HK-2 (cell line): ENCODE measurements around the gene NFIB.

Experiments used
- DNase-seq: peaks from one replicate; pipeline ENCODE4 v3.0.0-alpha.2; 2018; ENCODE audit not compliant: unreplicated experiment

NFIB gene

GRCh38 chr9:14075218-14075617 lies 238.7 kb downstream of the NFIB start:
- DNase-seq = no peak

GRCh38 chr9:14072850-14073249 lies 241.1 kb downstream of the NFIB start:
- no peak for DNase-seq

DNA sequence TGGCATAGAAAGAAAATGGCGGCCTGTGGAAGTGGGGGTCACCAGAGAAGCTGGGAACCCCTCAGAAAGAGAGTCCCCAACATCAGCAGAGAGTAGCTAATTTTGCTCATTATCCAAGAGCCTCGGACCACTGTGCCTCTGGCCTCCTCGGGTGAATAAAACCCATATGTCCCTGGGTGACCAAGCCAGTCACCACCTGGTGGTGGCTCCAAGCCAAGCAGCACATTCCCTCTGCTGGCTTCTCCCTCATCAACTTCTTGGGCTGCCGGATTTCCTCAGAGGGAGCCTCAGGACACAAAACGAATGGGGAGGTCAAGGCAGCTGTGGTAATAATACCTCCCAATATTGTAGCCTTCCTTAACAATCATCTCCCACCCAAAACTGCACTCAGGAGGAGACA lies 242.5 kb downstream of the NFIB start:
- DNase-seq = no peak

GRCh38 chr9:14068690-14069089 lies 245.3 kb downstream of the NFIB start:
- no peak for DNase-seq

DNA sequence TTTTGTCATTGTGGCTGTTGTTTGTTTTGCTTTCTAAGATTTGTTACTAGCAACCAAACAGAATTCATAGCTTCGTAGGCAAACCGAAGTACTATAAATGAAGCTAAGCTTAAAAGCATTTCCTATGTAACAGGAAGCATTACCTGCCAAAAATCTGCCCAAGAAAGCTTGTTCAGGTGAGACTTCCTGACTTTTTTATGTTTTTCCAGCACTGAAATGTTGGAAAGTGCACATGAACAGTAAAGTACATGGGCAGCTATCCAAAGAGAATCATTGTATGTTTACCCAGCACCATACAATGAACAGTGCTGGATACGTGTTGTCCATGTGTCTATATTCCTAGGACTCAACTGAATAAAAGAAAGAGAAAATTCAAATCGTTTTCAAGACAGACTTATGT lies 247.1 kb downstream of the NFIB start:
- DNase-seq = no peak

- DNase-seq = no peak
Observed at GRCh38 chr9:14066032-14066431, 247.9 kb downstream of the NFIB start.

DNA sequence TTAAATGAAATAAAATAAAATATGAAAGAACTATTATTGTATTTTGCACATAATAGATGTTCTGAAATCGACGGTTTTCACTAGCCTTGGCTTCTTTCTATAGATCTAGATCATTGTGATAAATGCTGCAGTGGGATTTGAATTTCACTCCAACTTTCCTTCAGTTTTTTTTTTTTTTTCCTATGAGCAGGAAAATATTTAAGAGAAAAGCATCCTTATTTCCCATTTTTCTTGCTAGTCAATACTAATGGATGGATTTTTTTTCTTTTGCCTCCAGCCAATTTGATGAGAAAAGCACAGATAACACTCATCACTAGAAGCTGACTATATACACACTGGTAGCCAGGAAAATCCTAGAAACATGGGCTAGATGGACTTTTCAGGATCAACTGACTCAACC lies 249.0 kb downstream of the NFIB start:
- DNase-seq = no peak

GRCh38 chr9:14063756-14064155 lies 250.2 kb downstream of the NFIB start:
- no peak for DNase-seq

GRCh38 chr9:14062586-14063221 lies 251.2 kb downstream of the NFIB start:
- DNase-seq = no peak

- no peak for DNase-seq
Observed at GRCh38 chr9:14061936-14062585, 251.9 kb downstream of the NFIB start.

GRCh38 chr9:14058325-14058688 lies 255.6 kb downstream of the NFIB start:
- no peak for DNase-seq

- DNase-seq = no peak
Observed at GRCh38 chr9:14057368-14058324, 256.3 kb downstream of the NFIB start.

GRCh38 chr9:14056316-14056861 lies 257.6 kb downstream of the NFIB start:
- DNase-seq = no peak

DNA sequence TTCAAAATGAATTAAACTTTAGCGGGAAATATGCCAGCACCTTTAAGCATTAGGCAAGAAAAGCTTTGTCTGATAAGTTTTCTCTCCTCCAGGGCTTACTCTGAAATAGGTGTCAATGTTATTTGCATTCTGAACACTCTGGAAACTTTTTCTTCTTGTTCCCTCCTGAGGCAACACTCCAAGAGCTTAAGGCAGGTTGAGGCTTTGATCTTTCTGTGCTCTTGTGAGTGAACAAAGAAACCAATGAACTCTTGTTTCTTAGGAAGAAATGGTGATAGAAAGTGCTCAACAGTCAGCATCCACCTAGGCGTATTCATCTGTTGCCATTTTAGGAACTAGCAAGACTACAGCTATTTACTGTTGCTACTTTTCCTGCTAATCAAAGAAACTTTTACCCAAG lies 259.8 kb downstream of the NFIB start:
- DNase-seq = no peak

DNA sequence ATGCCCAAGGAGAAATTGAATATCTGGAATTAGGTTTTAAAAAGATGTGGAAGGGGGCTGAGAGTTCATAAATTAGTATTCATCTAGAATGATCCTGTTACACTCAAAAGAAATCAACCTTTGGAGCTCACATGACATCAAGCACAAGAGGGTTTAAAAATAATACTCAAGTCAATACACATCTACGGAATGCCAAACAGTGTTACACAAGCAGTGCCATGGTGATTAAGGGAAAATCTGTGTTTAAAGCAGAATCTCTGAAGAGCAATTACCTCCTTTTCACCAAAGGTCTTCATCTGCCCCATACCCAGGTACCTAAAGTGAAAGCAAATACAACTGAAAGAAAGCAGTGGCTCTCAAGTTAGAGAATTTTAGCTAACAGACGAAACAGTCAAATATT lies 261.6 kb downstream of the NFIB start:
- no peak for DNase-seq

GRCh38 chr9:14051419-14051818 lies 262.5 kb downstream of the NFIB start:
- no peak for DNase-seq

DNA sequence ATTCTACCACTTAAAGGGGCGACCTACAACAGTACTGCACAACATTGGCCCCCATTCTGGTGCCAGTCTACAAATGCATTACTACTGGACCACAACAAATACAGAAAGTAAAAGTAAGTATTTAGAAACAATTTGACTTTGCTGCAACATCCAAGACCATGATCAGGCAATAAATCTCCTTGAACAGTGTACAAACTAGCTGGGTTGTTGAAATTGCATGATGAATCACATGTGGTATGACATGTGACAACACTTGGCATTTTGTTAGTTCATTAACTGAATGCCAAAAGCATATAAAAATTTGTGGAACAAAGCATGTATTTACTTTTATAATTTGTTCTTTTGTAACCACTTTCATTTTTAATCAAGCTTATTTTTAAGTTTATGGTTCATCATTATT lies 270.5 kb downstream of the NFIB start:
- no peak for DNase-seq

- DNase-seq = no peak
Observed at GRCh38 chr9:14037331-14037730, 276.6 kb downstream of the NFIB start.

DNA sequence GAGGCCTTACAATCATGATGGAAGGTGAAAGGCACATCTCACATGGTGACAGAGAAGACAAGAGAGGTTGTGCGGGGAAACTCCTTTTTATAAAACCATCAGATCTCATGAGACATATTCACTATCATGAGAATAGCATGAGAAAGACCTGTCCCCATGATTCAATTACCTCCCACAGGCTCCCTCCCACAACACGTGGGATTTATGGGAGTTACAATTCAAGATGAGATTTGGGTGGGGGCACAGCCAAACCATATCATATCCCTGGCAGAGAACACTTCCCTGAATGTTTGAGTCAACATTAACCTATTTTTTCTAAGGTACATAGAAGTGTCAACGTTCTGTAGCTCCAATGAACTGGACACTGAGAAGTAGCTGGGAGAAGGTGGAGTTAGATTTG lies 280.9 kb downstream of the NFIB start:
- DNase-seq = no peak
